GM18505 (cell line): ENCODE measurements around the gene CRACR2B.

ENCODE experiments used
- ATAC-seq: cut with Tn5 transposase; IDR thresholded peaks from one replicate; pipeline ENCODE4 v1.9.1; 2021; ENCODE audit not compliant: unreplicated experiment
- POLR2A ChIP-seq: IDR thresholded peaks from 4 replicates; pipeline ENCODE4 v1.6.1; 2011; ENCODE audit warnings: borderline replicate concordance; ENCODE audit not compliant: insufficient read depth, insufficient read length; ENCODE audit errors: extremely low read depth

CRACR2B gene

DNA sequence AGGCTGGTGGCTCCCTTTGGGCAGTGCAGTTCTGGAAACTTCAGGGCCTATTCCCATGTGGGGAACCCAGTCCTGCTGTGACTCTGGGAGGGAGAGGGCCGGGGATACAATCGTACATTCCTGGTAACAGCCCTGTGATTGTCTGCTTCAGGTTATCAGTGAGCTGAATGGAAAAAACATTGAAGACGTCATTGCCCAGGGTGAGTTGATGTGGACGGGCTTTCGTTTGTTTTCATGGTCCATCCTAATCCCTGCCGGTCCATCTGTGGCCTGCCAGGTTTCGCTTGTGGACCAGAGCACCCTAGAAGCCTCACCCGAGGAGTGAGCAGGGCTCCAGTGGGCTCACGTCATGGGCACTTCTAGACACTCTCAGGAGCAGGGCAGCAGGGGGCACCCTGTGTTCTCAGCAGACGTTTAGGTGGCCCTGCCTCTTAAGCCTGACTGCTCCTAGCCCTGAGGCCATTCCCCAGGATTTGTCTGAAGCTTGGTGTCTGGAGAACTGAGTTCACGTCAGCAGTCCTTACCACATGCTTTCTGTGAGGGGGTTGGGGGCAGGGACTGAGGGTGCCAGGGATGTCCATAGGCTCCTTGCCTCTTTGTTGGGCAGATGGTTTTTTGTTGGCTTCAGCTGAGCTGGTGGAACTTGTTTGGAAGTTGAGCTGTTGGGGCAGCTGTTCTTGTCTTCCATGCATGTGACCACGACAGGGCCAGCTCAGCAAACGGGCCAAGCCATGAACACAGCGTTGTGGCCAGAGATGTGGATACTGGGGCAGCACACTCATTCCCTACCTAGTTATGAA is 16.1 kb upstream of the CRACR2B start:
- no peak for TF ChIP-seq POLR2A
- no peak for ATAC-seq

DNA sequence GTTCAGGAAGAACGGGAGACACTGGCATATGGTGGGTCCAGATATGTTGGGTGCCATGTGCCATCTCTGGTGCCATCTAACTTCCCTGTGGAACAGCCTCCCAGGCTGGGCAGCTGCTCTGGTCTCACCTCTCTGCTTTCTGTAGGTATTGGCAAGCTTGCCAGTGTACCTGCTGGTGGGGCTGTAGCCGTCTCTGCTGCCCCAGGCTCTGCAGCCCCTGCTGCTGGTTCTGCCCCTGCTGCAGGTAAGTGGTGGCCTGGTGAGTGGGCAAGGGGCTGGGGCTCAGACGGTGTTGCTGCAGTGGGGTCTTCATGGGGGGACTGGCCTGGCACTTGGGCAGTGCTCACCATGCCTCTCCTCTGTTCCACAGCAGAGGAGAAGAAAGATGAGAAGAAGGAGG is 15.3 kb upstream of the CRACR2B start:
- ATAC-seq: no peak
- TF ChIP-seq POLR2A: no peak

DNA sequence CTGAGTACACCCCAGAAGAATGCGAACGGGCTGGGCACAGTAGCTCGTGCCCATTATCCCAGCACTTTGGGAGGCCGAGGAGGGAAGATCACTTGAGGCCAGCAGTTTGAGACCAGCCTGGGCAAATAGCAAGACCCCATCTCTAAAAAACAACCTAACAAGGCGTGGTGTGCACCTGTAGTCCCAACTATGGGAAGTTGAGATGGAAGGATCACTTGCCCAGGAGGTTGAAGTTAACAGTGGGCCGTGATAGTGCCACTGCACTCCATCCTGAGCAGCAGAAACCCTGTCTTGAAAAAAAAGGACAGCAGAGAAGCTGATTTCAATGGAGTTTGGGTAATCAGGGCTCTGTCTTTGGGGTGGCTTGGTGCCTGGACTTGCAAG is 14.7 kb upstream of the CRACR2B start:
- no peak for ATAC-seq
- TF ChIP-seq POLR2A: no peak

DNA sequence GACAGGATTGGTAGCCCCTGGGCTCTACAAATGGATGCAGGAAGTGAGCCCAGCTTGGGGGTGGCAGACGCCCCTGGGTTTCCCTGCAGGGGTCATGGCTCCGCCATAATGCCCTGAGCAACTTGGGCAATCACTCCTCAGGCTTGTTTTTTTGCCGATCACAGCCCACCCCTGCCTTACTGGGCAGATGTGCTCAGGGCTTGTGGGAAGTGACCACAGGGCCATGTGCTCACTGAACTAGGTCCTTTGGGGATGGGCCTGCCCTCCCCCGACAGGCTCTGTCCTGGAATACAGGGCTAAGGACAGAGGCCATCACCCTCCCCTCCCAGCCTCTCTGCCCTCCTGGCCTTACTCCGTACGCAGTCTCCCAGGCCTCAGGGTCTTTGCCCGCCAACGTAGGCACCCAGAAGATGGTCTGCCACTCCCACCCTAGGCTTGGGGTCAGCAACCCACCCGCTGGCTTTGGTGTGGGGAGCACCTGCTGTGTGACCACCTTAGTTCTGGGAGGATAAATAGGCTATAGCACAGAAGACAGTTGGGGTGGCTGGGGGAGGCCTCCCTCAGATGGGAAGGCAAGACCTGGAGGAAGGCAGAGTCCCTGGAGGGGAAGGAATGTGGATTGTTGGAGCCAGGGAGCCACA is 14.1 kb upstream of the CRACR2B start:
- peak; percentile 58 for TF ChIP-seq POLR2A
- no peak for ATAC-seq

DNA sequence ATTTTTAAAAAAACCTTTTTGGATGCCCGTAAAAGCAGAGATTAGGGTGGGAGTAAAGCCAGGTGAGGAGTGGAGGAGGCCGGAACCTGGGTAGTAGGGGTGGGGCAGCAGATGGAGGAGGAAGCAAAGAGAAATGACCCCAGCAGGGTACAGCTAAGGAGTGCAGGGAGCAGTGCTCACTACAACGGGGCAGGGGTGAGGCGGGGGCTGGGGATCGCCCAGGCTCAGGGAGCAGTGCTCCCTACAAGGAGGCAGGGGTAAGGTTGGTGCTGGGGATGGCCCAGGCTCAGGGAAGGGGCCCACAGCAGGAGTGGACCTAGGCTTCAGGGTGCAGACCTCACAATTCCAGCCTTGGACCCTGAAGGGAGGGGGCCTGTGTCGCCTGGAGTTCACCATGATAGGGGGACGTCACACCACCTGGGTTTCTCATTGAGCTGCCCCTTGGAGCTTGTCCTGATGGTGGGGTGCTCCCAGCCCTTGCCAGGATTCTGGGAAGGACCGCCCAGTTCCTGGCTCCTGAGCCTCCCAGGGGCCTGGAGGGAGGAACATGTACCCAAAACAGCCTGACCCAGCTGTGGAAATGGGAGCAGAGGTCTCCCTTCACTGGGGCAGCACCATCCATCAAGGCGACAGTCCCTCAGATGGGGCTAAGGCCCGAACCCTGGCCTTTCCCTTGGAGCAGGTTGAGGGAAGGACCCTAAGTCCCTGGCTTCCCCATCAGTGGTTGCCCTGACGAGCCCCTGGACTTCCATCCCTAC is 11.9 kb upstream of the CRACR2B start:
- ATAC-seq: no peak
- no peak for TF ChIP-seq POLR2A

DNA sequence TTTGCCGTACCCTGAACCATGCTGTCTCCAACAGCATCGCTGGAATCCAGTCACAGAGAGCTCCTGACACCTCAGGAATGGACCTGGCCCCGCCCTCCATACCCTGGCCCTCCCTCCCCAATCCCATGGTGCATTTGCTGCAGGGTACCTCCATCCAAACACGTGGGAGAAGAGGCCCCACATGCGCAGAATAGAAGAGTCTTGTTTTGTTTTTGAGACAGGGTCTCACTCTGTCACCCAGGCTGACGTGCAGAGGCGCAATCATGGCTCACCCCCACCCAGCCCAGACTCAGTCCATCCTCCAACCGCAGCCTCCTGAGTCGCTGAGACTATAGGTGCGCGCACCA is 11.3 kb upstream of the CRACR2B start:
- TF ChIP-seq POLR2A: no peak
- no peak for ATAC-seq

DNA sequence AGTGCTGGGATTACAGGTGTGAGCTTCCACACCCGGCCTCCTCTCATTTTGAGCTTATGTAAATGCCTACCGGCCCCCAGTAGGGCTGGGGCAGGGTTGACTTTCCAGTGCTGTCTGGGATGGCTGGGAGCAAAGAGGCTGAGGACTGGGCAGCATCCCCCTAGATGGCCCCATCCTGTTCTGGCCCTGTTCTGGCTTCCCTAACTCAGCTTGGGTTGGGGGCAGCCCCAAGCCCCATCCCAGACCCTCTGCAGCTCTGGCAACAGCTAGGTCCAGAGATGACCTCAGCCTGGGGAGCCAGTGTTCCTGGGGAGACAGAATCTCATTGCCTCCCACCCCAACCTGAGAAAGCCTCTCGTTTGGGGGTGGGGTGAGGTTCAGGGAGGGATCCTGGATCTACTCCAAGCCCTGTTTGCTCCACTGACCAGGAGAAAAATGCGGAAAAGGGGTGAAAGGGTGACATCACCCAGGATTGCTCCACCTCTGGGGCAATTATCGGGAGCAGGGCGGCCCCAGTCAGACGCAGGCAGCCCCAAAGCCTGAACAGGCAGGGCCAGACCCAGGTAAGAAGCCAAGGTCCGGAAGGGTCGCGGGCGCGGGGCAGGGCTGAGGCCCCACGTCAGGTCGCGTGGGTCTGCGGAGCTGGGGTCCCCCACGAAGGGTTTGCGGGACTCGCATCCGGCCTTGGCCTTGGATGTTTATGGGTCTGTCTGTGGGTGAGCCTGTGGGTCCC is 9.2 kb upstream of the CRACR2B start, which contains the start of gene PNPLA2:
Gene PNPLA2 (plus strand): TSS at position 519 of the 733 bp plus-strand sequence. CDS start 805 bp downstream, outside the sequence.
- no peak for ATAC-seq
- no peak for TF ChIP-seq POLR2A

DNA sequence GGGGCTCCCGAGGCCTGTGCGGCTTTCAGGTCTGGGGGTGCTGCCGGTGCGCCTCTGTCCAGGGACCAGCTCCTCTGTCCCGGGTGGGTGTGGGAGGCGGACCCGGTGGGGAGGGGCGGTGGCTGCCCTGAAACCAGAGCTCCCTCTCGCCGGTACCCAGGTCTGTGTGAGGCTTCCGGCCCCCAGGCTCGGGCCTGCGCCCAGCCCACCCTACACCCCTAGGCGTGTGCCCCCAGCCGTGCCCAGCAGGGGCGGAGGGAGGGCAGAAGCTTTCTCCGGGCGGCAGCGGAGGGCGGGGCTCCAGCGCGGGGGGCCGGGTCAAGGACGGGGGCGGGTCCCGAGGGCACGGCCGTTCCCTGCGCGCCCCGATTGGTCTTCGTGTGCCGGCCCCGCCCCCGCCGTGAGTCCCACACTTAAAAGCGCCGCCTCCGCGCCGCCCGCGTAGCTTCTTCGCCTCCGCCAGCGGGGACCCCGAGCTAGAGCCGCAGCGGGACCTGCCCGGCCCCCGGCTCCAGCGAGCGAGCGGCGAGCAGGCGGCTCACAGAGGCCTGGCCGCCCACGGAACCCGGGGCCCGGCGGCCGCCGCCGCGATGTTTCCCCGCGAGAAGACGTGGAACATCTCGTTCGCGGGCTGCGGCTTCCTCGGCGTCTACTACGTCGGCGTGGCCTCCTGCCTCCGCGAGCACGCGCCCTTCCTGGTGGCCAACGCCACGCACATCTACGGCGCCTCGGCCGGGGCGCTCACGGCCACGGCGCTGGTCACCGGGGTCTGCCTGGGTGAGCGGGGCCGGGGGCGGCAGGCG is 8.4 kb upstream of the CRACR2B start:
- peak; percentile 90 for TF ChIP-seq POLR2A
- peak; percentile 62 for ATAC-seq

DNA sequence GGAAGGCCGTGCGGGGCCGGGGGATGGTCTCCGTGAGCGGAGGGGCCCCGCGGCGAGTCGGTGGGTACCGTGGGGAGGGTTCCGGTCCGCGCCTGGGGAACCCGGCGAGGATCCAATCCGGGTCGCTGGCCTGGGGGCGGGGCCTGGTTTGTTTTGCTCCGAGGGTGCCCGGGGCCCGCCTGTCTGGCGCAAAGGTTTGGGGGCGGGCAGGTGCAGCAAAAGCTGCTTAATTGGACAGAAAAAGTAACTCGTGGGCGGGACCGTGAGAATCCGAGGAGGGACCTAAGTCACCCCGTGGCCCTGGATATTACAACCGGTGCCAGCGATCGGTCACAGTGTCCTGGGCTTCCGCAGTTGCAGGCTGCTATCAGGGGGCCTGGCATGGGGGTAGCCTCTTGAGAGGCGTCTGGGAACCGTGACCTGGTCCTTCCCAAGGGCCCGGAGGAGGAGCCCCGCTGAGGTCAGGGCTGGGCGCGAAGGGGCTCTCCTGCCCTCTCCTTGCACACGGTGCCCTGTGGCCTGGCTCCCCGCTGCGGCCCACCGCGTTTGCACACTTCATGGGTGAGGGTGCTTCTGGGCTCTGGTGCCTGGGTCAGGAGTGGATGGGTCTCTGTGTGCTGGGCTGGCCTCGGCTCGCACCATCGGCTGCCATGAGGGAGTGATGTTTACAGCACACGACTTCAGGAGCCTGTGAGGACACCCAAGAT is 7.6 kb upstream of the CRACR2B start:
- ATAC-seq: peak; percentile 51
- TF ChIP-seq POLR2A: no peak

DNA sequence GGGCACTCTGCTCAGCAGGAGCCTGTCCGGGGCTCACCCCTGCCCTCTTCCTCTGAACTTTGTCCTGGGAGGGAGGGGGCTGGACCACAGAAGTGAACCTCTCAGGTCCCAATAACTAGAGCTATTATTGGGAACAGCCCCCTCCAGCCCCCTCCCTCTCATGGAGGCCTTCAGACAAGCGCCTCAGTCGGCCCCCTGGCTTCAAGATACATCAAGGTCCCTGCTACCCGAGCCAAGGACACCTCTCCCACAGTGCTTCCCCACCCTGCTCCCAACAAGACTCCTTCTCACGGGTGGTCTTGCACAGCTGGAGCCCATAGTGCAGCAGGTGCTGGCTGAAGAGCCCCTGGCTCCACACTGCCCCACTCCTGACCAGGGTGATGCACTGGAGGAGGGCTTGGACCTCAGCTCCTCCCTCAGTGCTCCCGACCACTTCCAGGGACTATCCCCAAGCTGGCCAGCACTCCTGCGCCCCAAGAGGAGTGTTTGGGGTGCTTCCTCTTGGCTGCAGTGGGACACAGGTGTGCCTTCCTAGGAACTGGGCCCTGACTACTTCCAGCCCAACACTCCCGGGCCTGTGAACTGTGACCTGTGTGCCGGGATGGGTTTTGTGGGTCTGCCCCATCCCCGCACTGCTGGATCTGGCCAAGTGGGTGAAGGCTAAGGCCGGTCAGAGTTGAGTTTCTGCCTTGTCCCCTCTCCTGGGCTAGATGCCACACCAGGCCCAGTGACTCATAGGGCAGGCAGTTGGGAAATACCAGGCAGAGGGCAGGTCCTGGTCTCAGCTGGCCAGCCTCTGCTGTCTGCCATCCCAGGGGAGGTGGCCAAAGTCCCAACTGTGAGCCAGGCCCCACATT is 6.8 kb upstream of the CRACR2B start:
- no peak for ATAC-seq
- TF ChIP-seq POLR2A: no peak
